Activated CD4-positive, alpha-beta T cell treated with anti-CD3 and anti-CD28 coated beads, Interleukin-2, amount 10 ng/mL, durations not matched to agents 24 days and 14 days (primary cell): ENCODE measurements around the gene SF1. TPM values are rescaled to one million over a fixed set of nuclear protein-coding genes. Genes with fewer than 3 reads are reported as not detected.

ENCODE experiments used
- DNase-seq: peaks from one replicate; pipeline ENCODE4 v3.0.0; 2022
- H3K27ac Mint-ChIP-seq: one replicate; pipeline ENCODE4 v1.8.0; 2022; ENCODE audit warnings: mild to moderate bottlenecking, mixed read lengths
- H3K27me3 Mint-ChIP-seq: one replicate; pipeline ENCODE4 v1.8.0; 2022; ENCODE audit warnings: mixed read lengths
- H3K36me3 Mint-ChIP-seq: one replicate; pipeline ENCODE4 v1.8.0; 2022; ENCODE audit warnings: low read depth, mild to moderate bottlenecking, mixed read lengths
- H3K4me1 Mint-ChIP-seq: one replicate; pipeline ENCODE4 v1.8.0; 2021; ENCODE audit warnings: mixed read lengths
- H3K4me3 Mint-ChIP-seq: one replicate; pipeline ENCODE4 v1.8.0; 2022; ENCODE audit warnings: mild to moderate bottlenecking, moderate library complexity, mixed read lengths
- H3K9me3 Mint-ChIP-seq: one replicate; pipeline ENCODE4 v1.8.0; 2021; ENCODE audit warnings: mixed read lengths
- intact Hi-C: fragments of 100-400 bp; cut with micrococcal nuclease; formaldehyde crosslinking; loops from one replicate; pipeline ENCODE4 v1.15.1; 2023
- total RNA-seq: library from RNA; stranded (reverse); gene quantifications from 2 replicates; pipeline ENCODE4 v1.2.3, GENCODE V29; 2022

Gene SF1
- total RNA-seq, 1 donor from 2014 or later, result 525 TPM

DNA sequence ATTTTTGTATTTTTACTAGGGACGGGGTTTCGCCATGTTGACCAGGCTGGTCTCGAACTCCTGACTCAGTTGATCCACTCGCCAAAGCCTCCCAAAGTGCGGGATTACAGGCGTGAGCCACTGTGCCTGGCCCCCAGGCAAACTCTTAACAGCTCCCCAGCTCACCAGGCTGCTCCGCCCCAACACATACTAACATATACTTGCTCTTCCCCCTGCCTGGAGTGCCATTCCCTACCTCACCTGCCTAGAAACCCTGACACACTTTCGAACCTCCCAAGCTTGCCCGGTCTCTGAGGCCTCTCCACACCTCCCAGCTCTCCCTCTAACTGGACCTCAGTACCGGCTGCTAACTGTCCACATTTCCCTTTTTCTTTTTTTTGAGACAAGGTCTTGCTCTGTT lies 16.2 kb upstream of the SF1 start:
- DNase-seq, result no peak
- intact Hi-C loops, result no loop called here
- H3K4me1 Mint-ChIP-seq, result peaks cover 17% of the 10 kb centered on the region
- H3K4me3 Mint-ChIP-seq, result no peak overlapping the region
- H3K9me3 Mint-ChIP-seq, result no peaks in the 10 kb centered on the region
- peaks cover 31% of the 10 kb centered on the region for H3K36me3 Mint-ChIP-seq
- no peaks in the 10 kb centered on the region for H3K27me3 Mint-ChIP-seq
- H3K27ac Mint-ChIP-seq, result peak overlapping the region; percentile 48

GRCh38 chr11:64793271-64794160 lies 15.2 kb upstream of the SF1 start:
- no peak for DNase-seq
- H3K27ac Mint-ChIP-seq, result peak overlapping the region; percentile 76
- H3K36me3 Mint-ChIP-seq, result peaks cover 28% of the 10 kb centered on the region
- H3K27me3 Mint-ChIP-seq, result no peaks in the 10 kb centered on the region
- H3K4me3 Mint-ChIP-seq, result no peak overlapping the region
- no peaks in the 10 kb centered on the region for H3K9me3 Mint-ChIP-seq
- peaks cover 14% of the 10 kb centered on the region for H3K4me1 Mint-ChIP-seq
- intact Hi-C loops, result no loop called here

GRCh38 chr11:64792482-64792881 lies 14.1 kb upstream of the SF1 start:
- no peaks in the 10 kb centered on the region for H3K27me3 Mint-ChIP-seq
- H3K27ac Mint-ChIP-seq, result no peak overlapping the region
- DNase-seq, result no peak
- no peak overlapping the region for H3K4me3 Mint-ChIP-seq
- H3K9me3 Mint-ChIP-seq, result no peaks in the 10 kb centered on the region
- intact Hi-C loops, result no loop called here
- H3K36me3 Mint-ChIP-seq, result peaks cover 31% of the 10 kb centered on the region
- peaks cover 14% of the 10 kb centered on the region for H3K4me1 Mint-ChIP-seq

GRCh38 chr11:64791781-64792291 lies 13.5 kb upstream of the SF1 start:
- Mint-ChIP-seq H3K27ac (no peak overlapping the region), H3K36me3 (peaks cover 31% of the 10 kb centered on the region), H3K4me3 (no peak overlapping the region), H3K27me3 (no peaks in the 10 kb centered on the region), H3K9me3 (no peaks in the 10 kb centered on the region), H3K4me1 (peaks cover 14% of the 10 kb centered on the region)
- intact Hi-C loops, result no loop called here
- no peak for DNase-seq

GRCh38 chr11:64790205-64791095 lies 12.1 kb upstream of the SF1 start:
- Mint-ChIP-seq H3K27ac (no peak overlapping the region), H3K4me3 (no peak overlapping the region), H3K36me3 (peaks cover 21% of the 10 kb centered on the region), H3K9me3 (no peaks in the 10 kb centered on the region), H3K4me1 (peaks cover 14% of the 10 kb centered on the region), H3K27me3 (no peaks in the 10 kb centered on the region)
- DNase-seq, result no peak
- intact Hi-C loops, result no loop called here

GRCh38 chr11:64789331-64790204 lies 11.2 kb upstream of the SF1 start:
- Mint-ChIP-seq H3K27ac (no peak overlapping the region), H3K9me3 (no peaks in the 10 kb centered on the region), H3K4me1 (peaks cover 10% of the 10 kb centered on the region), H3K4me3 (no peak overlapping the region), H3K36me3 (peaks cover 19% of the 10 kb centered on the region), H3K27me3 (no peaks in the 10 kb centered on the region)
- no peak for DNase-seq
- intact Hi-C loops, result no loop called here

DNA sequence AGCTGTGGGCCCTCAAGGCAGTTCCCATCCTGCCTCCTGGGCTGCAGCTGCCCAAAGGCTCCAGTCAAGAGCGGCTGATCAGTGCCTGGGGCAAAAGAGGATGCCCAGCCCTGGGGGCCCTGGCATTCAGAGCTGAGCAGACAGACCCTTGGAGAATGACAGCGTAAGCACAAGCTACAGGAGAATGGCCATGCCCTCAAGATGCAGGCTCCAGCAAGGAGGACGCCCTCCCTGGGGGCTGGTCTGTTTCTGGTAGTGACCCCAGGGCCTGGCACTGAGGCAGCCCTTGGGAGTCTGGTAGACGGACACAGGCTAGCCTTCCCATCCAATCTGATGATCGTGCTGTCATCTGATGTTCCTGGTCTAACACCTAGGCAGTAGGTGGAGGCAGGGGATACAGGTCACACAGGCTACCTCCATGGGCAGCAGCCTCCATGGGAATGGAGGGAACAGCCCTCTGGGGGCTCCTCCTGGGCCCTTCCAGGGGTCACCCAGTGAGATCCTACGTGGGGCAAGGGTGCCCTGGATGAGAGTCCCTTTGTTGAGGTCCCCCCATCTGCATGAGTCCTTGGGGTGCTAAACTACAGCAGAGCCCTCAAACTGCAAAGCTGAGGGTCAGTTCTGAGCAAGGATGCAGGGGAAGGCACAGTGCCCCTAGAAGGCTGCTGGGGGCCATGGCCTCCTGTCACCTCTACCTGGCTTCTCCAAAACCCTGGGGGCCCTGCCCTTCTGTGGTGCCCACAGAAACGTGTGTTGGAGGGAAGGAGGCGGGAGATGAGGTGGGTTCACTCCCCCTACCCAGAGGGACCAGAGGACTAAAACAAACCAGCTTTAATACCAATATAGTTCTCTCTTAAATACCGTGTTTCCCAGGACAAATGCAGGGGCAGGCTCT lies 10.2 kb upstream of the SF1 start:
- Mint-ChIP-seq H3K27me3 (no peaks in the 10 kb centered on the region), H3K27ac (no peak overlapping the region), H3K4me3 (no peak overlapping the region), H3K36me3 (peaks cover 14% of the 10 kb centered on the region), H3K4me1 (peaks cover 1% of the 10 kb centered on the region), H3K9me3 (no peaks in the 10 kb centered on the region)
- DNase-seq, result no peak
- intact Hi-C loops, result no loop called here

DNA sequence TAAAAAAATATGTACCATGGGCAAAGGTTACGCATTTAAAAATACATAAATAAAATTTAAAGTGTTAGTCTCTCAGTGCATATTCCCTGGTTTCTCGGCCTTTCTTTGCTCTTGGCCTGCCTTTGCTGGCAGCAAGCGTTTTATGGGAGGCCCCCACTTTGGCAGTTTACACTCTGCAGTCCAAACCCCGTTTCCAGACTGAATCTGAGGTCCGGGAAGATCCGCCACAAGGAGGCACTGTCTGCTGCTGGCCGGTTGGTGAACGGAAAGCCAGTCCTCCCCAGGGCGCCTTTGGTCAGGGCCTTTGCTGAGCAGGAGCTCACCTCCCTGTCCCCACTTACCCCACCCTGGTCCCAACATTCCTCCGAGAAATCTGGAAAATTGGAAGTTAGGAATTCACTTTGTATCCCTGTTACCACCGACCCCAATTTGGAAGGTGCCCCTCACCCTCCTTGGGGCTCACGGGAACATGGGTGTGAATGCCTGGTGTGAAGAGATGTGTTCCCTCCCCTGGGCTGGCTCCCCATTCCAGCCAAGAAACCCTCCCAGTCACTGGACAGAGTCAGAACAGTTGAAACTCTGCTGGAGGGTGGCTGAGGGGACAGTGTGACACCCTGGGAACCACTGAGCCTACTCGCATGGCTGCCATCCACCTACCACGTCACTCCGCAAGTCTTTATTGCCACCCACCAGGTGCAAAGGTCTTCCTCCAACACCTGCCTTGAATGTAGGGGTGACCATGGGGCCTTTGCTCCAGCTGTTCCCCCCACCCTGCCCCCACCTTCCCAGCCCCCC lies 9.4 kb upstream of the SF1 start:
- Mint-ChIP-seq H3K36me3 (peaks cover 11% of the 10 kb centered on the region), H3K27ac (no peak overlapping the region), H3K4me3 (no peak overlapping the region), H3K27me3 (no peaks in the 10 kb centered on the region), H3K9me3 (no peaks in the 10 kb centered on the region), H3K4me1 (no peaks in the 10 kb centered on the region)
- DNase-seq, result peak; percentile 89
- intact Hi-C loops, result no loop called here

DNA sequence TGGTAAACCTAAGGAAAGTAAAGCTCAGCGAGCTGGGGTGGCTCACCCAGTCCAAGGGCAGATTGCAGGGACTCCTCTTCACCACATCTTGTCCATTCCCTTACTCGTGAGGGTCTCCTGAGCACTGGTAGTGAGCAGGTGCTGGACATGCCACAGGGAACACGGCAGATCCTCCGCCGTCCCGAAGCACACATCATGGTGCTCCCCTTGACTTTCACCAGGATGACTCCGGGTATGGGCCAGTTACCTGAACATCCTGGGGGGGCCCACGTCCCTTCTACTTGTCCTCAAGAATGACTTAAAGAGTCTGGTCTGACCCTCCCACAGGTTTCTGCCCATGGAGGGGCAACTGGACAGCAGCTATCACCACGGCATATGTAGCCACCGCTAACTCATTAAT lies 8.0 kb upstream of the SF1 start:
- intact Hi-C loops, result no loop called here
- Mint-ChIP-seq H3K4me1 (no peaks in the 10 kb centered on the region), H3K4me3 (no peak overlapping the region), H3K27me3 (no peaks in the 10 kb centered on the region), H3K36me3 (peaks cover 13% of the 10 kb centered on the region), H3K27ac (no peak overlapping the region), H3K9me3 (no peaks in the 10 kb centered on the region)
- DNase-seq, result no peak

DNA sequence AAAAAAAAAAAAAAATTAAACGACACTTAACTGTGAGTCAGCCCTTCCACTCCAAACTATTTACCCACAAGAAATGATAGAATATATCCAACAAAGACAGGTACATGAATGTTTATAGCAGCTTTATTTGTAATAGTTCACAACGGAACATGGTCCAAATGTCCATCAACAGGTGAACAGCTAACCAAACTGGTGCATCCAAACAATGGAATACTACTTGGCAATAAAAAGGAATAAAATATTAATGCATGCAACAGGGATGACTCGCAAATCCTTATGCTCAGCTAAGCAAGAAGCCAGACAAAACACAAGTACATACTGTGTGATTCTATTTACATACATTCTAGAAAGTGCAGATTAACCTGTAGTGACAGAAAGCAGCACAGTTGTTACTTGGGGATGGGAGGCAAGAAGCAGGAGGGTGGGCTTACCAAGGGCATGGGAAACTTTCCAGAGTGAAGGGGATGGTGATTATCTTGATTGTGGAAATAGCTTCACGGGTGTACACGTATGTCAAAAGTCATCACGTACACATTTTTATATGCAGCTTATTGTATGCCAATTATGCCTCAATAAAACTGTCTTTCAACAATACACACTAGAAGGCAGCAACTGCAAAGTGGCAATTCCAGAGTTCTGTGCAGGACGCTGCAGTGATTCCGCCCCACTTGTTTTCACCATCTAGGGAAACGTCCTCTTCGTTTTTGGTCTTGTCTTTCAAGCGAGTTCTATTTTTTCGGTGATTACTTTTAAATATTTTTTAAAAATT lies 6.7 kb upstream of the SF1 start:
- intact Hi-C loops, result no loop called here
- Mint-ChIP-seq H3K9me3 (no peaks in the 10 kb centered on the region), H3K4me3 (no peak overlapping the region), H3K4me1 (peaks cover 5% of the 10 kb centered on the region), H3K27me3 (no peaks in the 10 kb centered on the region), H3K36me3 (peaks cover 10% of the 10 kb centered on the region), H3K27ac (no peak overlapping the region)
- no peak for DNase-seq

- intact Hi-C loops, result loop anchor here (2.0 to 5.0 kb wide), 8 partner anchors 13 to 1294 kb away; partner anchors contain the start of genes ATG2A, ESRRA, FKBP2 and MEN1
- Mint-ChIP-seq H3K27me3 (no peaks in the 10 kb centered on the region), H3K4me3 (peak overlapping the region; percentile 88), H3K27ac (peak overlapping the region; percentile 98), H3K4me1 (peaks cover 55% of the 10 kb centered on the region), H3K9me3 (no peaks in the 10 kb centered on the region), H3K36me3 (peaks cover 47% of the 10 kb centered on the region)
- DNase-seq, result no peak
These were observed 194 bp downstream of the SF1 start for GRCh38 chr11:64778223-64778472.
